K562 (cell line): ENCODE measurements around the gene PRMT5. TPM values are rescaled to one million over a fixed set of nuclear protein-coding genes. Genes with fewer than 3 reads are reported as not detected.
A peak's percentile ranks its signal among the peaks of the same experiment; 100 is the strongest.

Source experiments
- ATF1 ChIP-seq, 2 experiments: fragments of 450-650 bp in 1 of 2; IDR thresholded peaks; 2 replicates each; pipeline ENCODE4 v1.6.1; 2016; ENCODE audit warnings: missing compliant biosample characterization in 1 of 2, missing genetic modification characterization in 1 of 2
- RBFOX2 ChIP-seq: fragments of 200-400 bp; formaldehyde crosslinking; IDR thresholded peaks from 2 replicates; pipeline ENCODE4 v1.6.1; 2017; ENCODE audit warnings: low read depth, mild to moderate bottlenecking, low read length, moderate library complexity
- TCF7 ChIP-seq: sonication (generic); IDR thresholded peaks from 2 replicates; pipeline ENCODE4 v1.6.1; 2016; ENCODE audit warnings: antibody characterized with exemption, borderline replicate concordance
- ZBTB17 ChIP-seq: fragments of 450-650 bp; formaldehyde crosslinking; IDR thresholded peaks from 2 replicates; pipeline ENCODE4 v1.4.0; 2020; ENCODE audit warnings: mild to moderate bottlenecking
- ZNF239 ChIP-seq: fragments of 250-450 bp; sonication (Bioruptor Pico); IDR thresholded peaks from 2 replicates; pipeline ENCODE4 v1.4.0; 2020; ENCODE audit warnings: mild to moderate bottlenecking
- polyA plus RNA-seq, 8 experiments: library from polyadenylated mRNA; depleted of rRNA in 4 of 8; stranded (reverse) in 5 of 8; unstranded in 3 of 8; fragments of >200 nt; fragmentation: Nextera tagmentation in 2 of 8; fragmentation: Illumina TruSeq in 1 of 8; extraction: Ambion mirVana in 2 of 8; extraction: Trizol in 1 of 8; gene quantifications; 2 replicates each; pipeline versions ENCODE4 v1.2.1 to v1.2.3, GENCODE V29; 2011 to 2014; ENCODE audit warnings: inconsistent platforms in 1 of 8, missing spikeins in 1 of 8
- total RNA-seq, 7 experiments: library from RNA; depleted of rRNA in 6 of 7; stranded (reverse); fragments of >200 nt in 6 of 7; fragmentation: Illumina TruSeq in 2 of 7; extraction: Trizol in 2 of 7; gene quantifications; 2 replicates each; pipeline versions ENCODE4 v1.2.1 to v1.2.3, GENCODE V29; 2011 to 2021; ENCODE audit warnings: low replicate concordance in 1 of 7
- TF ChIP-seq, protein P1 (sequence below): sonication (generic); formaldehyde crosslinking; IDR thresholded peaks from 2 replicates; pipeline ENCODE4 v1.8.0; 2022; ENCODE audit warnings: mild to moderate bottlenecking, missing genetic modification reagents

PRMT5 gene
- total and polyA plus RNA-seq, 9 of the 15 experiments (the other 6 are each of a cell fraction or from before 2014, with no cell fraction given) = 114 to 552 (median 222) TPM

GRCh38 chr14:22882529-22883172 lies 46.5 kb downstream of the PRMT5 start (continued):
- TF ChIP-seq, protein P1, sequence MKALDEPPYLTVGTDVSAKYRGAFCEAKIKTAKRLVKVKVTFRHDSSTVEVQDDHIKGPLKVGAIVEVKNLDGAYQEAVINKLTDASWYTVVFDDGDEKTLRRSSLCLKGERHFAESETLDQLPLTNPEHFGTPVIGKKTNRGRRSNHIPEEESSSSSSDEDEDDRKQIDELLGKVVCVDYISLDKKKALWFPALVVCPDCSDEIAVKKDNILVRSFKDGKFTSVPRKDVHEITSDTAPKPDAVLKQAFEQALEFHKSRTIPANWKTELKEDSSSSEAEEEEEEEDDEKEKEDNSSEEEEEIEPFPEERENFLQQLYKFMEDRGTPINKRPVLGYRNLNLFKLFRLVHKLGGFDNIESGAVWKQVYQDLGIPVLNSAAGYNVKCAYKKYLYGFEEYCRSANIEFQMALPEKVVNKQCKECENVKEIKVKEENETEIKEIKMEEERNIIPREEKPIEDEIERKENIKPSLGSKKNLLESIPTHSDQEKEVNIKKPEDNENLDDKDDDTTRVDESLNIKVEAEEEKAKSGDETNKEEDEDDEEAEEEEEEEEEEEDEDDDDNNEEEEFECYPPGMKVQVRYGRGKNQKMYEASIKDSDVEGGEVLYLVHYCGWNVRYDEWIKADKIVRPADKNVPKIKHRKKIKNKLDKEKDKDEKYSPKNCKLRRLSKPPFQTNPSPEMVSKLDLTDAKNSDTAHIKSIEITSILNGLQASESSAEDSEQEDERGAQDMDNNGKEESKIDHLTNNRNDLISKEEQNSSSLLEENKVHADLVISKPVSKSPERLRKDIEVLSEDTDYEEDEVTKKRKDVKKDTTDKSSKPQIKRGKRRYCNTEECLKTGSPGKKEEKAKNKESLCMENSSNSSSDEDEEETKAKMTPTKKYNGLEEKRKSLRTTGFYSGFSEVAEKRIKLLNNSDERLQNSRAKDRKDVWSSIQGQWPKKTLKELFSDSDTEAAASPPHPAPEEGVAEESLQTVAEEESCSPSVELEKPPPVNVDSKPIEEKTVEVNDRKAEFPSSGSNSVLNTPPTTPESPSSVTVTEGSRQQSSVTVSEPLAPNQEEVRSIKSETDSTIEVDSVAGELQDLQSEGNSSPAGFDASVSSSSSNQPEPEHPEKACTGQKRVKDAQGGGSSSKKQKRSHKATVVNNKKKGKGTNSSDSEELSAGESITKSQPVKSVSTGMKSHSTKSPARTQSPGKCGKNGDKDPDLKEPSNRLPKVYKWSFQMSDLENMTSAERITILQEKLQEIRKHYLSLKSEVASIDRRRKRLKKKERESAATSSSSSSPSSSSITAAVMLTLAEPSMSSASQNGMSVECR (CRISPR knock-in tag) = 0 out of 2 replicates have a peak, but pooled peaks have one; percentile 22
- TF ChIP-seq ZNF239 = no peak
- no peak for TF ChIP-seq TCF7
- TF ChIP-seq ATF1 (CRISPR knock-in tag; IDR thresholded peaks at IDR 0.05) = no peak
- TF ChIP-seq ATF1 (tag; IDR thresholded peaks at IDR 0.05) = peak; percentile 33; the same call in 1 of the 2 replicates
- no peak for TF ChIP-seq ZBTB17 (CRISPR knock-in tag)
- TF ChIP-seq RBFOX2 = no peak
